HEK293 (cell line): ENCODE results near the gene MAML2.

ENCODE experiments used
- MZF1 ChIP-seq: fragments of 450-650 bp; formaldehyde crosslinking; IDR thresholded peaks from 2 replicates; pipeline ENCODE4 v1.5.1; 2017; ENCODE audit warnings: missing biosample characterization, missing genetic modification characterization, borderline replicate concordance
- ZBTB7A ChIP-seq: fragments of 450-650 bp; formaldehyde crosslinking; IDR thresholded peaks from 2 replicates; pipeline ENCODE4 v1.5.1; 2016; ENCODE audit warnings: low read depth, missing biosample characterization, missing genetic modification characterization
- ZNF114 ChIP-seq: fragments of 450-650 bp; formaldehyde crosslinking; IDR thresholded peaks from 2 replicates; pipeline ENCODE4 v1.5.0; 2017; ENCODE audit warnings: missing biosample characterization, missing genetic modification characterization
- ZNF501 ChIP-seq: fragments of 450-650 bp; formaldehyde crosslinking; IDR thresholded peaks from 2 replicates; pipeline ENCODE4 v1.5.1; 2016; ENCODE audit warnings: missing biosample characterization, missing genetic modification characterization
- ZNF626 ChIP-seq: fragments of 450-650 bp; sonication (Bioruptor Pico); formaldehyde crosslinking; IDR thresholded peaks from 2 replicates; pipeline ENCODE4 v1.5.1; 2018; ENCODE audit warnings: missing biosample characterization, missing genetic modification characterization, inconsistent platforms
- TF ChIP-seq, protein P1 (sequence below): fragments of 450-650 bp; formaldehyde crosslinking; IDR thresholded peaks from 2 replicates; pipeline ENCODE4 v1.5.1; 2016; ENCODE audit warnings: missing biosample characterization, missing genetic modification characterization
- TF ChIP-seq, protein P2 (sequence below): fragments of 450-650 bp; formaldehyde crosslinking; IDR thresholded peaks from 2 replicates; pipeline ENCODE4 v1.5.1; 2016; ENCODE audit warnings: missing biosample characterization, missing genetic modification characterization
- TF ChIP-seq, protein P3 (sequence below): fragments of 450-650 bp; formaldehyde crosslinking; optimal IDR thresholded peaks from 2 replicates; pipeline ENCODE3; 2016; ENCODE audit warnings: missing biosample characterization, mild to moderate bottlenecking, missing genetic modification characterization
- TF ChIP-seq, protein P4 (sequence below): fragments of 450-650 bp; formaldehyde crosslinking; IDR thresholded peaks from 2 replicates; pipeline ENCODE4 v1.5.1; 2016; ENCODE audit warnings: missing biosample characterization, missing genetic modification characterization

DNA sequence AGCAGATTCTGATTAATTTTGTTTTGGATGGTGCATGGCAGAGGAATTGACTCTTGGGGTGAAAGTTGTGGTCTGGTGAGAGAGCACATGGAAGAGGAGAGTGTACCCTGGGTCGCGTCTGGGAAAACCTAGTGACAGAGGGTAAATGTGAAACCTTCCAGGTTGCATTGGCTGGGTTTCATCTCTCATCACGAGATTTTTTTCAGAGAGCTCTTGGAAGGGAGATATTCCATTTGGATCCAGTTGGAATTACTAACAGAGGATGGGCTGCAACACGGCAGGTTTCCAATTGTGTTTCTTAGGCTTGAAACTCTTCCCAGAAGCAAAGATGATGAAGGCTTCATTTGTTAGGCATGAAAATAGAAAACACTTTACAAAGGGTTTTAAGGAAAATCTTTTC is 309.4 kb downstream of the MAML2 start:
- TF ChIP-seq ZNF501 = no peak
- TF ChIP-seq, protein P1, sequence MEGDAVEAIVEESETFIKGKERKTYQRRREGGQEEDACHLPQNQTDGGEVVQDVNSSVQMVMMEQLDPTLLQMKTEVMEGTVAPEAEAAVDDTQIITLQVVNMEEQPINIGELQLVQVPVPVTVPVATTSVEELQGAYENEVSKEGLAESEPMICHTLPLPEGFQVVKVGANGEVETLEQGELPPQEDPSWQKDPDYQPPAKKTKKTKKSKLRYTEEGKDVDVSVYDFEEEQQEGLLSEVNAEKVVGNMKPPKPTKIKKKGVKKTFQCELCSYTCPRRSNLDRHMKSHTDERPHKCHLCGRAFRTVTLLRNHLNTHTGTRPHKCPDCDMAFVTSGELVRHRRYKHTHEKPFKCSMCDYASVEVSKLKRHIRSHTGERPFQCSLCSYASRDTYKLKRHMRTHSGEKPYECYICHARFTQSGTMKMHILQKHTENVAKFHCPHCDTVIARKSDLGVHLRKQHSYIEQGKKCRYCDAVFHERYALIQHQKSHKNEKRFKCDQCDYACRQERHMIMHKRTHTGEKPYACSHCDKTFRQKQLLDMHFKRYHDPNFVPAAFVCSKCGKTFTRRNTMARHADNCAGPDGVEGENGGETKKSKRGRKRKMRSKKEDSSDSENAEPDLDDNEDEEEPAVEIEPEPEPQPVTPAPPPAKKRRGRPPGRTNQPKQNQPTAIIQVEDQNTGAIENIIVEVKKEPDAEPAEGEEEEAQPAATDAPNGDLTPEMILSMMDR (tag by site-specific recombination) = no peak
- TF ChIP-seq, protein P2, sequence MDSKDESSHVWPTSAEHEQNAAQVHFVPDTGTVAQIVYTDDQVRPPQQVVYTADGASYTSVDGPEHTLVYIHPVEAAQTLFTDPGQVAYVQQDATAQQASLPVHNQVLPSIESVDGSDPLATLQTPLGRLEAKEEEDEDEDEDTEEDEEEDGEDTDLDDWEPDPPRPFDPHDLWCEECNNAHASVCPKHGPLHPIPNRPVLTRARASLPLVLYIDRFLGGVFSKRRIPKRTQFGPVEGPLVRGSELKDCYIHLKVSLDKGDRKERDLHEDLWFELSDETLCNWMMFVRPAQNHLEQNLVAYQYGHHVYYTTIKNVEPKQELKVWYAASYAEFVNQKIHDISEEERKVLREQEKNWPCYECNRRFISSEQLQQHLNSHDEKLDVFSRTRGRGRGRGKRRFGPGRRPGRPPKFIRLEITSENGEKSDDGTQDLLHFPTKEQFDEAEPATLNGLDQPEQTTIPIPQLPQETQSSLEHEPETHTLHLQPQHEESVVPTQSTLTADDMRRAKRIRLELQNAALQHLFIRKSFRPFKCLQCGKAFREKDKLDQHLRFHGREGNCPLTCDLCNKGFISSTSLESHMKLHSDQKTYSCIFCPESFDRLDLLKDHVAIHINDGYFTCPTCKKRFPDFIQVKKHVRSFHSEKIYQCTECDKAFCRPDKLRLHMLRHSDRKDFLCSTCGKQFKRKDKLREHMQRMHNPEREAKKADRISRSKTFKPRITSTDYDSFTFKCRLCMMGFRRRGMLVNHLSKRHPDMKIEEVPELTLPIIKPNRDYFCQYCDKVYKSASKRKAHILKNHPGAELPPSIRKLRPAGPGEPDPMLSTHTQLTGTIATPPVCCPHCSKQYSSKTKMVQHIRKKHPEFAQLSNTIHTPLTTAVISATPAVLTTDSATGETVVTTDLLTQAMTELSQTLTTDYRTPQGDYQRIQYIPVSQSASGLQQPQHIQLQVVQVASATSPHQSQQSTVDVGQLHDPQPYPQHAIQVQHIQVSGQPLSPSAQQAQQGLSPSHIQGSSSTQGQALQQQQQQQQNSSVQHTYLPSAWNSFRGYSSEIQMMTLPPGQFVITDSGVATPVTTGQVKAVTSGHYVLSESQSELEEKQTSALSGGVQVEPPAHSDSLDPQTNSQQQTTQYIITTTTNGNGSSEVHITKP (tag by site-specific recombination) = no peak
- TF ChIP-seq ZNF626 (tag by site-specific recombination) = no peak
- TF ChIP-seq ZBTB7A (tag by site-specific recombination) = no peak
- TF ChIP-seq, protein P3, sequence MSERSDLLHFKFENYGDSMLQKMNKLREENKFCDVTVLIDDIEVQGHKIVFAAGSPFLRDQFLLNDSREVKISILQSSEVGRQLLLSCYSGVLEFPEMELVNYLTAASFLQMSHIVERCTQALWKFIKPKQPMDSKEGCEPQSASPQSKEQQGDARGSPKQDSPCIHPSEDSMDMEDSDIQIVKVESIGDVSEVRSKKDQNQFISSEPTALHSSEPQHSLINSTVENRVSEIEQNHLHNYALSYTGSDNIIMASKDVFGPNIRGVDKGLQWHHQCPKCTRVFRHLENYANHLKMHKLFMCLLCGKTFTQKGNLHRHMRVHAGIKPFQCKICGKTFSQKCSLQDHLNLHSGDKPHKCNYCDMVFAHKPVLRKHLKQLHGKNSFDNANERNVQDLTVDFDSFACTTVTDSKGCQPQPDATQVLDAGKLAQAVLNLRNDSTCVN (tag by site-specific recombination) = no peak
- TF ChIP-seq ZNF114 = no peak
- no peak for TF ChIP-seq MZF1 (tag by site-specific recombination)
- TF ChIP-seq, protein P4, sequence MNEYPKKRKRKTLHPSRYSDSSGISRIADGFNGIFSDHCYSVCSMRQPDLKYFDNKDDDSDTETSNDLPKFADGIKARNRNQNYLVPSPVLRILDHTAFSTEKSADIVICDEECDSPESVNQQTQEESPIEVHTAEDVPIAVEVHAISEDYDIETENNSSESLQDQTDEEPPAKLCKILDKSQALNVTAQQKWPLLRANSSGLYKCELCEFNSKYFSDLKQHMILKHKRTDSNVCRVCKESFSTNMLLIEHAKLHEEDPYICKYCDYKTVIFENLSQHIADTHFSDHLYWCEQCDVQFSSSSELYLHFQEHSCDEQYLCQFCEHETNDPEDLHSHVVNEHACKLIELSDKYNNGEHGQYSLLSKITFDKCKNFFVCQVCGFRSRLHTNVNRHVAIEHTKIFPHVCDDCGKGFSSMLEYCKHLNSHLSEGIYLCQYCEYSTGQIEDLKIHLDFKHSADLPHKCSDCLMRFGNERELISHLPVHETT (tag by site-specific recombination) = no peak
